Astrocyte of the cerebellum (primary cell): ENCODE results near the gene DNAJC11.
"Not testable (repeated sequence)": the region's sequence is repeated elsewhere in the genome, so short reads cannot be mapped to it uniquely, and the experiment has no call there.

Experiments
- DNase-seq: peaks from one replicate; pipeline ENCODE4 v3.0.0-alpha.2; 2011; ENCODE audit warnings: low read depth
- H3K4me3 ChIP-seq: 2 replicates; pipeline ENCODE4 v1.5.1; 2011; ENCODE audit warnings: mild to moderate bottlenecking, low read depth, low read length, moderate library complexity
- CTCF ChIP-seq: IDR thresholded peaks from 2 replicates; pipeline ENCODE4 v1.5.1; 2012; ENCODE audit warnings: low read length, low read depth, moderate library complexity, mild to moderate bottlenecking; ENCODE audit errors: missing control alignments
- in situ Hi-C: cut with HindIII; loops from 2 replicates; pipeline ENCODE4 v1.10.0; 2017; ENCODE audit warnings: low sequenced_read_pairs

Gene DNAJC11

DNA sequence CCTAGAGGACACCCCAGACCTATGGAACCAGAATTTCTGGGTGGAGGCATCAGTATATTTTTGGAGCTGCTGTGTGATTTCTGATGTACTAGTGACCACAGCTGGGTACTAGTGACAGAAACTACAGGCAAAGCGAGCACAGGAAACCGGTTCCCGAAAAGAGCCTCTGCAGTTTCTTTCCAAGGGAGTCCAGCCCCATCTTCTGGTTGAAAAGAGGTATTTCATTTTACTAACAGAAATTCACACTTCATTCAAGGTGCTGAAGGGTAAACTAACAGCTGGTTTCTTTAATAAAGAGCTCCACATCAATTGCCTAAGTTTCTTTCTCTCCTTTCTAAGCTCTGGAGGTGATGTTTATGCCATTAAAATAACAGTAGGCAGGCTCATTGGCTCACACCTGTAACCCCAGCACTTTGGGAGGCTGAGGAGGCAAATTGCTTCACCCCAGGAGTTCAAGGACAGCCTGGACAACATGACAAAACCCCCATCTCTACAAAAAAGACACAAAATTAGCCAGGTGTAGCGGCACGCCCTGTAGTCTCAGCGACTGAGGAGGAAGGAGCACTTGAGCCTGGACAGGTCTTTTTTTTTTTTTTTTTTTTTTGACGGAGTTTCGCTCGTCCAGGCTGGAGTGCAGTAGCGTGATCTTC lies 55.0 kb downstream of the DNAJC11 start:
- H3K4me3 ChIP-seq, result no peak overlapping the region
- peak; percentile 15 for DNase-seq
- peak; percentile 63 for TF ChIP-seq CTCF
- in situ Hi-C loops, result no loop called here

- DNase-seq, result no peak
- H3K4me3 ChIP-seq, result no peak overlapping the region
- TF ChIP-seq CTCF, result no peak
- in situ Hi-C loops, result no loop called here
Measured at GRCh38 chr1:6645018-6645417, 56.6 kb downstream of the DNAJC11 start.

GRCh38 chr1:6640867-6641266 lies 60.7 kb downstream of the DNAJC11 start:
- DNase-seq, H3K4me3 ChIP-seq, in situ Hi-C loops: not testable (repeated sequence)

DNA sequence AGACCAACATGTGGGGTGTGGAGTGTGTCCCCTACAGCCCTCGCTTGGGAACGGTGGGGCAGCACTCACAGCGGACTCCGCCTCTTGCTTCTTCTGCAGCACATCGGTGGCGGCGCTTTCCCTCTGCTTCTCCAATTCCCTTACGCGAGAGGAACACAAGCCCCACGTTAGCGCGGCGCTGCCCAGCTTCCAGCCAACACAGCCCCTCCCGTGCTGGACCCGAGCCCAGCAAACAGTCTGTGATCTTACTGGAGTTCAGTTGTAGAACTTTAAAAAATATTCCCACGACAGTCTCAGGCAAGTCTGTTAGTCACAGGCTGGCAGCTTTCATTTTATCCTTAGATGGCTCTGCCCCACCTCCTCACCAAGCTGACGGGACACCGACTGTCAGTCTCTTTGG lies 63.4 kb downstream of the DNAJC11 start:
- DNase-seq, result peak; percentile 57
- in situ Hi-C loops, result no loop called here
- no peak for TF ChIP-seq CTCF
- no peak overlapping the region for H3K4me3 ChIP-seq

DNA sequence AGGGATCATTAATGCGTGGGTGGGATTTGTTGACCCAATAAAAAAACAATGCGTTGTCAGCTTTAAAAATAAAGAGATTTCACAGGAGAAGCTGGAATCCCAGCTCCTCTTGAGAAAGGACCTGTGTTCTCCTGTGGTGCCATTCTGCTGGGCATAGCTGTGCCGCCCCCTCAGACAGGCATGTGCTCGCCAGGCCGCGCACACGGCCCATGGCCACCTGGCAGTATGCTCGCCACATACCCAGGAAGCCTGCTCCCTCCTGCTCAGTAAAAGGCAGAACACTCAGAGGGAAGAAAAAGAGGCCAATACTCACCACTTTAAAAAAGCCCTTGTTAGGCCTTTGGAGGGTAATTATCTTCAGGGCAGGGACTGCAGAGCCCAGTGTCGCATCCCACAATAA lies 63.8 kb downstream of the DNAJC11 start:
- in situ Hi-C loops, result no loop called here
- no peak for DNase-seq
- TF ChIP-seq CTCF, result no peak
- H3K4me3 ChIP-seq, result no peak overlapping the region

DNA sequence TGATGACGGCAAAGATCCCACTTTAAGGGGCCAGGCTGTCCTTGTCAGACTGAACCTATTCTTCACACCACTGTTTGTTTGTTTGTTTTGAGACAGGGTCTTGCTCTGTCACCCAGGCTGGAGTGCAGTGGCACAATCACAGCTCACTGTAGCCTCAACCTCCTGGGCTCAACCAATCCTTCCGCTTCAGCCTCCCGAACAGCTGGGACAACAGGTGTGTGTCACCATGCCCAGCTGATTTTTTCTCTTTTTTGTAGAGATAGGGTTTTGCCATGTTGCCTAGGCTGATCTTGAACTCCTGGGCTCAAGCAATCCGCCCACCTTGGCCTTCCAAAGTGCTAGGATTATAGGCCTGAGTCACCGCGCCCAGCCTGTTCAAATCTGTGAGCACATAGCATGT lies 64.8 kb downstream of the DNAJC11 start:
- H3K4me3 ChIP-seq, DNase-seq, in situ Hi-C loops: not testable (repeated sequence)

- H3K4me3 ChIP-seq, result no peak overlapping the region
- TF ChIP-seq CTCF, result no peak
- in situ Hi-C loops, result no loop called here
- no peak for DNase-seq
Measured at GRCh38 chr1:6635910-6636760, 65.5 kb downstream of the DNAJC11 start.
